Esophagus (tissue), 2 donors: ENCODE measurements around the gene PTK6. TPM values are rescaled to one million over a fixed set of nuclear protein-coding genes. Genes with fewer than 3 reads are reported as not detected.

Experiments
- H3K27ac ChIP-seq, 2 donors: one replicate each; pipeline ENCODE4 v1.5.1; 2013; ENCODE audit warnings: low read depth in 2 of 2, mild to moderate bottlenecking in 2 of 2, inconsistent platforms in 1 of 2, low read length in 1 of 2, moderate library complexity in 1 of 2
- H3K27me3 ChIP-seq, 2 donors: one replicate each; pipeline ENCODE4 v1.6.1; 2013; ENCODE audit warnings: low read length in 2 of 2, control low read depth in 1 of 2, mild to moderate bottlenecking in 1 of 2; ENCODE audit not compliant: insufficient read depth in 2 of 2, control insufficient read depth in 1 of 2
- H3K36me3 ChIP-seq, 2 donors: one replicate each; pipeline ENCODE4 v1.6.1; 2013; ENCODE audit warnings: low read length in 1 of 2; ENCODE audit not compliant: control insufficient read depth in 2 of 2, insufficient read depth in 2 of 2
- H3K4me1 ChIP-seq, 2 donors: one replicate each; pipeline ENCODE4 v1.6.1; 2013; ENCODE audit warnings: low read length in 1 of 2; ENCODE audit not compliant: control insufficient read depth in 2 of 2, insufficient read depth in 2 of 2
- H3K4me3 ChIP-seq, 2 donors: one replicate each; pipeline ENCODE4 v1.5.1; 2013; ENCODE audit warnings: low read length in 2 of 2, mild to moderate bottlenecking in 2 of 2, low read depth in 1 of 2, moderate library complexity in 1 of 2
- H3K9me3 ChIP-seq, 2 donors: one replicate each; pipeline ENCODE4 v1.6.1; 2013; ENCODE audit warnings: mild to moderate bottlenecking in 2 of 2, low read depth in 1 of 2, low read length in 1 of 2, moderate library complexity in 1 of 2; ENCODE audit not compliant: control insufficient read depth in 2 of 2, insufficient read depth in 1 of 2
- WGBS, 2 donors: extraction: QIAGEN DNeasy Blood & Tissue Kit; methylation state at CpG; one replicate each; pipeline ENCODE4 v1.1.7; 2013; 5-methylcytosine and 5-hydroxymethylcytosine counted together
- polyA plus RNA-seq, 2 donors: library from polyadenylated mRNA; stranded (reverse); fragments of 200-250 nt; gene quantifications; one replicate each; pipeline ENCODE4 v1.2.3, GENCODE V29; 2013
- donor health status: healthy with polysubstance abuse.
- donor health status: Bipolar disorder and iron deficiency.

The PTK6 gene
- 10 to 100 TPM; 80.1 to 81.6 TPM for polyA plus RNA-seq

DNA sequence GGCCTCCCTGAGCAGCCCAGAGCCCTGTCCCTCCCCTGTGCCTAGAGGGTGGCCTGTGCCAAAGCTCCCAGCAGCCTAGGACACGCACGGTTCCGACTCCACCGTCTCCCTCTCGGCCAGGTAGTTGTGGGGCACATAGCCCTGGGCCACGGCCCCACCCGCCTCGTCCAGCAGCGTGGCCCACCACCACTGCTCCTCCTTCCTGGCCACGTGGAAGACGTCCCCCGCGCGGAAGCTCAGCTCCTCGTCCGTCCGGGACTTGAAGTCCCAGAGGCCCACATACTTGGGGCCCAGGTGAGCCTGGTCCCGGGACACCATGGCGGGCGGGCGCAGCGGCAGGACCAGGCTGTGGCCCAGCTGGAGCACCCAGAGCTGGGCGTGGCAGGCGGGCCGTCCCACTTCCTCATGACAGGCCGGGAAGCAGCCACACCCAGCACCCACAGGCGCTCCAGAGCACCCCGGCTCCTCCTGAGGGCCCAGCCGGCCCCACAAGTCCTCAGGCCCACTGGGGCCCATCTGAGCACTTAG is at the start of gene PTK6:
TSS of gene PTK6 (minus strand) at position 380 of the 528 bp plus-strand sequence. CDS start at position 318, 62 bp downstream.
- peaks cover 0 to 42% of the 10 kb centered on the region in 2 donors for H3K4me1 ChIP-seq
- WGBS, 2 donors: 30 to 43% methylated on average over 20 to 29 of the region's 29 CpGs

DNA sequence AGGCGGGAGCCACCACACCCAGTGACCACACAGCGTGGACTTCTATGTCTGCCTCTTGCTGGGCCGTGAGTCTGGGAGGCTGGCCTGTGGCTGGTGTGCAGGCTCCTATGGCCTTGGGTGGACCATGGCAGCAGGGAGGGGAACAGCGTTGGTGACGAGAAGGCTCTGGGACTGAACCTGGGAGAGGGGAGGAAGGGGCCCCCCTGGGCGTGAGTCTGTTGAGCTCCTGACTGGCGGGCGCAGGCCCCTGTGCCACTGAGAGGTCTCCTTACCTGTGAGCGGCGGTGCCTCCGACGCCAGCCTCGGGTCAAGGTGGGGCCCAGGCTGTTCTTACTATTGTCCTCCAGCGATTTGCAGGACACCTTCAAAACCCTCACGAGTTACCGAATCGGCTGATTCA is 49.6 kb upstream of the PTK6 start:
- no peaks in the 10 kb centered on the region for H3K4me1 ChIP-seq
- H3K36me3 ChIP-seq: peaks cover 4 to 31% of the 10 kb centered on the region in 2 donors
- H3K27me3 ChIP-seq: no peaks in the 10 kb centered on the region
- H3K4me3 ChIP-seq: no peak overlapping the region
- 89 to 90% methylated on average over 17 of the region's 17 CpGs for WGBS, 2 donors
- no peak overlapping the region for H3K27ac ChIP-seq
- no peaks in the 10 kb centered on the region for H3K9me3 ChIP-seq

More for the DNA sequence above, at the start of gene PTK6:
- Histone ChIP-seq H3K36me3 (peaks cover 0 to 4% of the 10 kb centered on the region in 2 donors), H3K4me3 (peak within 1 kb of the TSS; percentile 67 to 69), H3K9me3 (peaks cover 0 to under 1% of the 10 kb centered on the region in 2 donors), H3K27ac (peak within 1 kb of the TSS; percentile 94 to 97), H3K27me3 (no peaks in the 10 kb centered on the region)

DNA sequence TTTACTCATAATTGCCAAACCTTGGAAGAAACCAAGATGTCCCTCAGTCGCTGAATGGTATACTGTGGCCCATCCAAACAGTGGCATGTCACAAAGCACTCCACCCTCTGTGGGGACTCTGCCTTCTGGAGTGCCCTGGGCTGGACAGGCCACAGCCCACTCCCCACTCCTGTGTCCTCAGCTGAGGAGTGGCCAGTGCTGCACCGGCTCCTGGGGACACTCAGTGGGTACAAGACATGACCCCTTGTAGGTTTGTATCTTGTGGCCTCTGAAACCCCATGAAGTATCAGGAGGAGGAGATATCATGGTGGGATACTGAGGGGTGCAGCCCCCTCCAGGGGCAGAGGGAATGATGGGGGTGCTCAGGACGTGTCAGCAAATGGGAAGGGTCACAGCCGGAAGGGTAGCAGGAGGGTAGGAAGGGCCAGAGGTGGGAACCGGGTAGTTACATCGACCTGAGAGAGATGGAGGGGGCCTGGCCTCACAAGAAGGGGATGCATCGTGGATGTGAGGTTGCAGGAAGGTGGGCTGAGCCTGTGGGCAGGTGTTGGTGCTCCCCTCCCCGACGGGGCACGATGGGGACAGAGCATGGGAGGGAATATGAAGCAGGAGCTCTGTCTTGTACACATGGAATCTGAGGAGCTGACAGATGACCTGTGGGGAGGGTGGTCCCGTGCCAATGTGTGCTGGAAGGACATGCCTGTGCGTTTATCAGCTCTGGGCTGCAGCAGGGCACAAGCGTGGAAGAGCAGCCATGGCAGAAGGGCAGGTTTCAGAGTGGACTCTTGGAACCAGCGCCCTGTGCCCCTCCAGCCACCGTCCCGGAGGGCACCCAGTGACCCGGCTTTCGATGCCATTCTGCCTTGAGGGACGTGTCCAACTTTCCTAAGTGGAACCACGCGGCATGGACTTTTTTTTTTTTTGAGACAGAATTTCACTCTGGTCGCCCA is 48.7 kb upstream of the PTK6 start:
- Histone ChIP-seq H3K36me3 (peaks cover 0 to 24% of the 10 kb centered on the region in 2 donors), H3K4me1 (no peaks in the 10 kb centered on the region), H3K4me3 (no peak overlapping the region), H3K9me3 (no peaks in the 10 kb centered on the region), H3K27me3 (no peaks in the 10 kb centered on the region), H3K27ac (no peak overlapping the region)
- 73 to 75% methylated on average over 22 of the region's 22 CpGs for WGBS, 2 donors

DNA sequence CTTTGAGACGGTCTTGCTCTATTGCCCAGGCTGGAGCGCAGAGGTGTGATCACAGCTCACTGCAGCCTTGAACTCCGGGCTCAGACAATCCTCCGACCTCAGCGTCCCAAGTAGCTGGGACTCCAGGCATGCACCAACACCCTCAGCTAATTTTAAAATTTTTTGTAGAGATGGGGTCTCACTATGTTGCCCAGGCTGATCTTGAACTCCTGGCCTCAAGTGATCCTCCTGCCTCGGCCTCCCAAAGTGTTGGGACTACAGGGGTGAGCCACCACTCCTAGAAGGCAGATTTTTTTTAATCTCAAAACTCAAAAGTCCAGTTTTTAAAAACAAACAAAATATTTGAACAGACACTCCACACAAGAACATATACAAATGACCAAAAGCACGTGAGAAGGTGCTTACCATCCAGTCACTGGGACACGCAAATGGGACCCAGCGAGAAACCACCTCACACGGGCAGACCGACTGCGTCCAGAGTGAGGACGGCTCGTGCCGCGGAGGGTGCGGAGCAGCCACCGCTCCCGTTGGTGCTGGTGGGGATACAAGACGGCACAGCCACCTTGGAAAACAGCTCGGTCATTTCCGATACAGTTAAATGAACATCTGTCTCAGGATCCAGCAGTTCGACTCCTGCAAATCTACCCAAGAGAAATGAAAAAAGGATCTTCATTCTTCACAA is 45.3 kb upstream of the PTK6 start:
- no peak overlapping the region for H3K27ac ChIP-seq
- 86 to 88% methylated on average over 23 of the region's 23 CpGs for WGBS, 2 donors
- H3K4me3 ChIP-seq: no peak overlapping the region

DNA sequence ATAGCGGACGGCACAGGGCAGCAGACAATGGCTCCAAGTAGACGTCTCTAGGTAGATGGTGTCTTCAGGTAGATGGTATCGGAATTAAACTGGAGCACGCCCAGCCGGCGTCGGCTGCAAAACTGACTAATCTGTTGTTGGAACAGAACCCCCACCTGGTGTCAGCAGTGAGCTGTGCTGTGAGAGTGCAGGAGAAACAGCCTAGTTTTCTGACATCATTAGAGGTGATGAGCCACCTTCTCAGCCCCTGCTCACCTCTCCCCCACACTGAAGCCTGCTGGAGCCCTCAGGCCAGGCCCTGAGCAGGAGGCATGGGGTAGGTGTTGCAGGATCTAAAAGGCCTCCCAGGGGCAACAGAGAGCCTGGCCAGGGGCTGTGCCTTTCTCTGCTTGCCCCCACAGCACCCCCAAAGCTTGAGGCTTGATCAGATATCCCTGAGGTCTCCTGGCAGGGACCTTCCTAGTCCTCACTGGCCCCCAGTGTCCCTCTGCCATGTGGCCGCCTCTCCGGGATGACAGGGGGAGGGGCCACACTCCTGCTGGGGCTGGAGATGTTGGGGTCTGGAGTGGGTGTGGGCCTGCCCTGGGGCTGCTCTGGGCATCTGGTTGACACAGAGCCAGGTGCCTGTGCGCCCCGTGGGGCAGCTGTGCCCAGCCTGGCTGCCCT is 43.8 kb upstream of the PTK6 start:
- Histone ChIP-seq H3K9me3 (no peaks in the 10 kb centered on the region), H3K4me3 (no peak overlapping the region), H3K4me1 (no peaks in the 10 kb centered on the region), H3K27ac (no peak overlapping the region), H3K27me3 (no peaks in the 10 kb centered on the region), H3K36me3 (no peaks in the 10 kb centered on the region)
- WGBS, 2 donors: 46 to 48% methylated on average over 12 of the region's 12 CpGs

More for the DNA sequence above, 45.3 kb upstream of the PTK6 start:
- H3K4me1 ChIP-seq: no peaks in the 10 kb centered on the region
- no peaks in the 10 kb centered on the region for H3K36me3 ChIP-seq
- H3K27me3 ChIP-seq: no peaks in the 10 kb centered on the region
- H3K9me3 ChIP-seq: no peaks in the 10 kb centered on the region

DNA sequence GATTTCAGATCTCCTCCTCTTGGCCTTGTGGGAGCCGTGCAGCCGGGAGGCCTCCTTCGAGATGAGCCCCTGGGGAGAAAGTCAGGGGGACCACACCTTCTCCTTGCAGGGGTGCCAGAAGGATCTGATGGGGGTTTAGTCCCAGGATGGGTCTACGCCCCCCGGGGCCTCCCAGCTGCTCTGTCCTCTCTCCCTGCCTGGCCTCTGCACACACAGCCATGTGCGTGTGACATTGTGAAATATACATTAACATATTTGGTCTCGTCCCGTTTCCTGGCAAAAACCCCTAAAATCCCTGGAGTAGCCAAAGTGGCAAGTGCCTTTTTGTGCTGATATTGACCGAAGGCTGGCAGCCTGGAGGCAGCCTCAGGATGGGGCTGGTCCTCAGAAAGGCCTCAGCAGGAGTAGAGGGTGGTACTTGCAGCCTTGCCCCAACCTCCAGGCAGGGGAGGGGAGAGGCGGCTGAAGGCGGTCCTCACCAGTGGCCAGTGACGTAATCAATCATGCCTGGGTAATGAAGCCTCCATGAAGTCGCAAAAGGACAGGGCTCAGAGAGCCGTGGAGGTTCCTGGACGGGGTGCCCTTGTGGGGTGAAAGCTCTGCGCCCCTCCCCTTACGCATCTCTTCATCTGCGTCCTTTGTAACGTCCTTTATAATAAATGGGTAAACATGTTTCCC is 42.0 kb upstream of the PTK6 start:
- Histone ChIP-seq H3K27ac (no peak overlapping the region), H3K4me3 (no peak overlapping the region), H3K4me1 (no peaks in the 10 kb centered on the region), H3K36me3 (no peaks in the 10 kb centered on the region), H3K9me3 (no peaks in the 10 kb centered on the region), H3K27me3 (no peaks in the 10 kb centered on the region)
- 68 to 73% methylated on average over 19 of the region's 19 CpGs for WGBS, 2 donors

DNA sequence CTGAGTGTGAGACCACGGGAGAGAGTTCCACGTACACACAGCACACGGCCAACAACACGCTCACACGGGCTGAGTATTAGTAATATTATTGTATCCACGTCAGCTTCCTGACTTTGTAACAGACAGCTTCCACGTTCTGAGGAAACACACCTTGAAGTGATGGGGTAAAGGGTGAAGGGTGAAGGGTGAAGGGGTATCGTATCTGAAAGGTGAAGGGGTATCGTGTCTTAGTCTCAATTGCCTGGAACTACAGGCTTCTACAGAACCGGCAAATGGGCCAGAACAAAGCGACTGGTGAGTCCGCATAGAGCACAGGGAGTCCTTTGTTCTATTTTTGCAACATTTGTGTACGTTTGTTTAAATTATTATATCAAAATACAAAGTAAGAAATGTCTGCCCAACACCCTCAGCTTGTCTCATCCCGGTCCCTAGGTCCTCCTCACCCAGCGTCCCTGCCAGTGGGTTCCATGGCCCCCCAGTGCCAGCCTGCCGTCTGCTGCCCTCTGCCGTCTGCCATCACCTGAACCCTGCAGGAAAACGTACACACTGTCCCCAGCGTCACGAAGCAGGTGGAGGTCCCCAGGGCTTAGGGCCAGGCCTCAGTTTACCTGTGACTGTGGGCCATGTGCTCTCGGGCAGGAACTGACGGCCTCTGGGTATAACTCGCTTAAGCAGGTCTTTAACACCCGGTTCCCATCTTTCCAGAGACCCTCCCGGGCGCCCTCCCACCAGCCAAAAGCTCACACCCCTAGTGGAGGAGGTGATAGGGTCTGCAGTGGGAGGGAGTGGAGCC is 41.2 kb upstream of the PTK6 start:
- WGBS, 2 donors: 77 to 78% methylated on average over 26 of the region's 26 CpGs
- H3K4me3 ChIP-seq: no peak overlapping the region
- H3K27ac ChIP-seq: no peak overlapping the region
- peaks cover under 1 to 3% of the 10 kb centered on the region in 2 donors for H3K4me1 ChIP-seq
- H3K36me3 ChIP-seq: no peaks in the 10 kb centered on the region
- no peaks in the 10 kb centered on the region for H3K27me3 ChIP-seq
- no peaks in the 10 kb centered on the region for H3K9me3 ChIP-seq

DNA sequence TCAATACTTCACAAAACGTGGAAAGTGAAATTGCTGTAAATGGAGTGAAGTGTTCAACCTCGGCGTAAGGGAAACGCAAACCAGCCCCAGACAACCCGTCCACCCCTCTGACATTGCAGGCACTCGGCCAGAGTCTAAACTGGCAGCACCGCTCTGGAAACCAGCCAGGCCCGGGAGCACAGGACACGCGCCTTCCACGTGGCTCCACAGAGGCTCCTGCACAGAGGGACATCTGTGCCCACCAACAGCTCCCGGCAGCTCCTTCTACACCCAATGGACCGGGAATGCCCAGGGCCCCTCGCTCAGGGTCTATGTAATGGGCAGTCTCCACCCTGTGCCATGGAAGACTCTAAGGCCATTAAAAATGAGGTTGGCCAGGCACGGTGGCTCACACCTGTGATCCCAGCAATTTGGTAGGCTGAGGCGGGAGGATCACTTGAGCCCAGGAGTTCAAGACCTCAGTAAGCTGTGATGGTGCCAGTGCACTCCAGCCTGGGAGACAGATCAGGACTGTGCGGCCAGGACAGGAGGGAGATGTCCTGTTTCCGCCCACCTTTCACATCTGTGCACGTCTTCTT is 40.2 kb upstream of the PTK6 start:
- peaks cover 0 to 5% of the 10 kb centered on the region in 2 donors for H3K36me3 ChIP-seq
- no peak overlapping the region for H3K4me3 ChIP-seq
- WGBS, 2 donors: 61 to 70% methylated on average over 19 of the region's 19 CpGs
- H3K27me3 ChIP-seq: no peaks in the 10 kb centered on the region
- no peak overlapping the region for H3K27ac ChIP-seq
- H3K9me3 ChIP-seq: no peaks in the 10 kb centered on the region
- H3K4me1 ChIP-seq: peaks cover 4 to 13% of the 10 kb centered on the region in 2 donors
